ENCODE results near the gene ZDHHC8. TPM values are rescaled to one million over a fixed set of nuclear protein-coding genes. Genes with fewer than 3 reads are reported as not detected.

The ZDHHC8 gene
- total RNA-seq, 1 experiment from 2014 or later, result 7.8 TPM

- DNase-seq (ENCODE audit: low spot score), result no peak
- in situ Hi-C loops (cut with HindIII; ENCODE audit: low sequenced_read_pairs), result no loop called here
Observed at GRCh38 chr22:20182365-20182764, 50.8 kb downstream of the ZDHHC8 start.

- in situ Hi-C loops (cut with HindIII; ENCODE audit: low sequenced_read_pairs), result no loop called here
- DNase-seq (ENCODE audit: low spot score), result no peak
Observed at GRCh38 chr22:20183101-20183500, 51.5 kb downstream of the ZDHHC8 start.

- in situ Hi-C loops (cut with HindIII; ENCODE audit: low sequenced_read_pairs), result no loop called here
- no peak for DNase-seq (ENCODE audit: low spot score)
Observed at GRCh38 chr22:20183823-20184222, 52.2 kb downstream of the ZDHHC8 start.

GRCh38 chr22:20184501-20185165 is 53.0 kb downstream of the ZDHHC8 start:
- in situ Hi-C loops (cut with HindIII; ENCODE audit: low sequenced_read_pairs), result no loop called here
- DNase-seq (ENCODE audit: low spot score), result no peak

- in situ Hi-C loops (cut with HindIII; ENCODE audit: low sequenced_read_pairs), result no loop called here
- no peak for DNase-seq (ENCODE audit: low spot score)
Observed at GRCh38 chr22:20185750-20186149, 54.1 kb downstream of the ZDHHC8 start.

GRCh38 chr22:20186183-20186870 is 54.7 kb downstream of the ZDHHC8 start:
- DNase-seq (ENCODE audit: low spot score), result no peak
- in situ Hi-C loops (cut with HindIII; ENCODE audit: low sequenced_read_pairs), result no loop called here

GRCh38 chr22:20186871-20187546 is 55.4 kb downstream of the ZDHHC8 start:
- DNase-seq (ENCODE audit: low spot score), result no peak
- in situ Hi-C loops (cut with HindIII; ENCODE audit: low sequenced_read_pairs), result no loop called here

- DNase-seq (ENCODE audit: low spot score), result no peak
- in situ Hi-C loops (cut with HindIII; ENCODE audit: low sequenced_read_pairs), result no loop called here
Observed at GRCh38 chr22:20187777-20188566, 56.4 kb downstream of the ZDHHC8 start.

- no peak for DNase-seq (ENCODE audit: low spot score)
- in situ Hi-C loops (cut with HindIII; ENCODE audit: low sequenced_read_pairs), result no loop called here
Observed at GRCh38 chr22:20188567-20188877, 56.9 kb downstream of the ZDHHC8 start.

GRCh38 chr22:20191000-20191515 is 59.5 kb downstream of the ZDHHC8 start:
- peak; percentile 80 for DNase-seq (ENCODE audit: low spot score)
- in situ Hi-C loops (cut with HindIII; ENCODE audit: low sequenced_read_pairs), result no loop called here

GRCh38 chr22:20191803-20192202 is 60.2 kb downstream of the ZDHHC8 start:
- in situ Hi-C loops (cut with HindIII; ENCODE audit: low sequenced_read_pairs), result no loop called here
- no peak for DNase-seq (ENCODE audit: low spot score)

- no peak for DNase-seq (ENCODE audit: low spot score)
- in situ Hi-C loops (cut with HindIII; ENCODE audit: low sequenced_read_pairs), result no loop called here
Observed at GRCh38 chr22:20192293-20192971, 60.8 kb downstream of the ZDHHC8 start.

- in situ Hi-C loops (cut with HindIII; ENCODE audit: low sequenced_read_pairs), result no loop called here
- DNase-seq (ENCODE audit: low spot score), result no peak
Observed at GRCh38 chr22:20192972-20193760, 61.6 kb downstream of the ZDHHC8 start.

GRCh38 chr22:20193761-20194494 is 62.3 kb downstream of the ZDHHC8 start:
- in situ Hi-C loops (cut with HindIII; ENCODE audit: low sequenced_read_pairs), result no loop called here
- no peak for DNase-seq (ENCODE audit: low spot score)

- no peak for DNase-seq (ENCODE audit: low spot score)
- in situ Hi-C loops (cut with HindIII; ENCODE audit: low sequenced_read_pairs), result no loop called here
Observed at GRCh38 chr22:20194681-20195593, 63.3 kb downstream of the ZDHHC8 start.

GRCh38 chr22:20196094-20196842 is 64.7 kb downstream of the ZDHHC8 start:
- in situ Hi-C loops (cut with HindIII; ENCODE audit: low sequenced_read_pairs), result no loop called here
- DNase-seq (ENCODE audit: low spot score), result no peak
